ENCODE measurements around the gene BPIFA1. TPM values are rescaled to one million over a fixed set of nuclear protein-coding genes. Genes with fewer than 3 reads are reported as not detected.

Gene BPIFA1
- polyA plus RNA-seq, 1 of the 3 experiments (the other 2 are of a cell fraction), result not detected

- H3K27ac ChIP-seq (ENCODE audit: low read depth in 2 of 2, low read length in 1 of 2), result no peak overlapping the region
- peaks cover 20% of the 10 kb centered on the region; the same call in 1 of the 2 replicates for H3K27me3 ChIP-seq (ENCODE audit: insufficient read depth)
- H3K4me1 ChIP-seq (ENCODE audit: control insufficient read depth in 1 of 2, insufficient read depth in 2 of 2, low read depth in 1 of 2, low read length in 1 of 2), result no peaks in the 10 kb centered on the region
- H2AFZ ChIP-seq (ENCODE audit: low read depth), result no peak overlapping the region
- ChIA-PET CTCF (interaction anchor here (1.4 to 2.2 kb wide), 2 partner anchors 23 to 41 kb away, joined by 3 to 8 read pairs; no protein-coding TSS in a partner anchor), POLR2A (no interaction called here)
- no peak for DNase-seq
- no peaks in the 10 kb centered on the region for H3K79me2 ChIP-seq (ENCODE audit: insufficient read depth)
- 5% methylated on average over 4 of the region's 4 CpGs for WGBS (ENCODE audit: low lambda C conversion rate)
- H3K9me2 ChIP-seq, result no peaks in the 10 kb centered on the region
- H3K36me3 ChIP-seq (replicated peaks in 1 of 2; ENCODE audit: control insufficient read depth in 1 of 2, insufficient read depth in 2 of 2, low read length in 1 of 2), result no peaks in the 10 kb centered on the region
- H4K20me1 ChIP-seq (ENCODE audit: insufficient read depth), result no peaks in the 10 kb centered on the region
- no peak for TF ChIP-seq MAX (IDR thresholded peaks at IDR 0.05; ENCODE audit: low read depth)
- TF ChIP-seq REST (IDR thresholded peaks at IDR 0.05; ENCODE audit: low read depth, low read length), result no peak
- no peak for TF ChIP-seq ELF1 (IDR thresholded peaks at IDR 0.05)
- TF ChIP-seq USF2 (IDR thresholded peaks at IDR 0.05; ENCODE audit: borderline replicate concordance, low read depth, low read length), result no peak
- TF ChIP-seq RFX5 (IDR thresholded peaks at IDR 0.05; ENCODE audit: low read length), result no peak
- TF ChIP-seq TEAD4 (IDR thresholded peaks at IDR 0.05; ENCODE audit: borderline replicate concordance, insufficient read depth), result no peak
- H3K4me3 ChIP-seq (ENCODE audit: low read depth in 2 of 2, low read length in 1 of 2), result no peak overlapping the region
- H3K4me2 ChIP-seq, result no peak overlapping the region
- H3K9me3 ChIP-seq, result no peaks in the 10 kb centered on the region
- H3F3A ChIP-seq (replicated peaks; ENCODE audit: insufficient read depth), result no peaks in the 10 kb centered on the region
- H3K9ac ChIP-seq, result no peak overlapping the region
These were observed 4.4 kb downstream of the BPIFA1 start for GRCh38 chr20:33239979-33240736.

GRCh38 chr20:33240923-33241322 lies 5.1 kb downstream of the BPIFA1 start:
- H2AFZ ChIP-seq (ENCODE audit: low read depth), result no peak overlapping the region
- H3K4me2 ChIP-seq, result no peak overlapping the region
- H3K36me3 ChIP-seq (replicated peaks in 1 of 2; ENCODE audit: control insufficient read depth in 1 of 2, insufficient read depth in 2 of 2, low read length in 1 of 2), result no peaks in the 10 kb centered on the region
- no peaks in the 10 kb centered on the region for H3K4me1 ChIP-seq (ENCODE audit: control insufficient read depth in 1 of 2, insufficient read depth in 2 of 2, low read depth in 1 of 2, low read length in 1 of 2)
- H3K9me3 ChIP-seq, result no peaks in the 10 kb centered on the region
- ChIA-PET POLR2A (no interaction called here), CTCF (interaction anchor here (1.4 to 2.2 kb wide), 2 partner anchors 22 to 42 kb away, joined by 3 to 8 read pairs; no protein-coding TSS in a partner anchor)
- H3K27me3 ChIP-seq (ENCODE audit: insufficient read depth), result peaks cover 12% of the 10 kb centered on the region; the same call in 1 of the 2 replicates
- no peaks in the 10 kb centered on the region for H4K20me1 ChIP-seq (ENCODE audit: insufficient read depth)
- no peak overlapping the region for H3K9ac ChIP-seq
- 4% methylated on average over 5 of the region's 5 CpGs for WGBS (ENCODE audit: low lambda C conversion rate)
- H3K79me2 ChIP-seq (ENCODE audit: insufficient read depth), result no peaks in the 10 kb centered on the region
- H3F3A ChIP-seq (replicated peaks; ENCODE audit: insufficient read depth), result no peaks in the 10 kb centered on the region
- H3K27ac ChIP-seq (ENCODE audit: low read depth in 2 of 2, low read length in 1 of 2), result no peak overlapping the region
- H3K4me3 ChIP-seq (ENCODE audit: low read depth in 2 of 2, low read length in 1 of 2), result no peak overlapping the region
- no peaks in the 10 kb centered on the region for H3K9me2 ChIP-seq
- DNase-seq, result no peak
- TF ChIP-seq REST (IDR thresholded peaks at IDR 0.05; ENCODE audit: low read depth, low read length) (no peak), PBX3 (IDR thresholded peaks at IDR 0.05) (no peak), GABPA (IDR thresholded peaks at IDR 0.05; ENCODE audit: low read depth) (no peak), NFIC (IDR thresholded peaks at IDR 0.05; ENCODE audit: borderline replicate concordance) (no peak), MXI1 (IDR thresholded peaks at IDR 0.05; ENCODE audit: low read depth, low read length) (no peak), CTCF (IDR thresholded peaks at IDR 0.05) (no peak)
